HepG2 (cell line): Measurements from ENCODE around the gene GRIK4. TPM values are rescaled to one million over a fixed set of nuclear protein-coding genes. Genes with fewer than 3 reads are reported as not detected.
"Not testable (repeated sequence)": the region's sequence is repeated elsewhere in the genome, so short reads cannot be mapped to it uniquely, and the experiment has no call there.

Experiments
- ATAC-seq: fragments of 200-7000 bp; cut with Tn5 transposase; 3 replicates; pipeline ENCODE4 v1.9.1; 2020; ENCODE audit warnings: mild to moderate bottlenecking, moderate library complexity
- BruUV-seq: library from RNA; stranded (reverse); fragments of 400-500 nt; replicated peaks from 2 replicates; lab custom pipeline; 2021; lab: Mats Ljungman, UMichigan
- CTCF ChIA-PET: fragments of 300-600 bp; formaldehyde crosslinking; extraction: SDS; loops from one replicate; lab custom pipeline; 2021; ENCODE audit warnings: low total read pairs, inconsistent platforms, low intra/inter-chr PET ratio; lab: Yijun Ruan, JAX
- POLR2A ChIA-PET: fragments of 350-600 bp; sonication (Branson Sonifier 250); formaldehyde crosslinking; loops from one replicate; lab custom pipeline; 2020; ENCODE audit warnings: antibody characterized with exemption, inconsistent platforms; lab: Yijun Ruan, JAX
- DNase-seq: peaks from one replicate; pipeline ENCODE4 v3.0.0-alpha.2; 2015; ENCODE audit warnings: low spot score
- FAIRE-seq: peaks from 3 replicates; lab custom pipeline; 2011; peaks lifted over from hg19 to GRCh38; lab: Jason Lieb, UNC
- H2AFZ ChIP-seq: one replicate; pipeline ENCODE4 v1.6.1; 2011; ENCODE audit warnings: low read length, inconsistent platforms
- H3K27ac ChIP-seq: fragments of 300-600 bp; 3 replicates; pipeline ENCODE4 v1.8.0; 2011; ENCODE audit warnings: mixed run types, mild to moderate bottlenecking, mixed read lengths, low read length, inconsistent platforms; ENCODE audit not compliant: insufficient read depth; ENCODE audit errors: extremely low read length
- H3K27me3 ChIP-seq, 2 experiments: fragments of 200-600 bp in 1 of 2; 2 replicates in 1 of 2; 3 replicates in 1 of 2; pipeline versions ENCODE4 v1.6.0 to v1.8.0; 2011; ENCODE audit warnings: low read length in 2 of 2, mild to moderate bottlenecking in 2 of 2, moderate library complexity in 2 of 2, inconsistent platforms in 1 of 2; ENCODE audit not compliant: insufficient read depth in 2 of 2, control insufficient read depth in 1 of 2
- H3K36me3 ChIP-seq, 2 experiments: fragments of 200-600 bp in 1 of 2; replicated peaks in 1 of 2; 2 replicates in 1 of 2; 3 replicates in 1 of 2; pipeline versions ENCODE4 v1.5.1 to v1.8.0; 2011; ENCODE audit warnings: low read length in 2 of 2, inconsistent platforms in 1 of 2; ENCODE audit not compliant: insufficient read depth in 2 of 2, control insufficient read depth in 1 of 2
- H3K4me1 ChIP-seq: 2 replicates; pipeline ENCODE4 v1.5.1; 2012; ENCODE audit warnings: low read length, inconsistent platforms; ENCODE audit not compliant: insufficient read depth
- H3K4me2 ChIP-seq: 2 replicates; pipeline ENCODE4 v1.6.0; 2011; ENCODE audit warnings: low read depth, low read length, inconsistent platforms
- H3K4me3 ChIP-seq, 3 experiments: fragments of 200-600 bp in 1 of 3; sonication (generic), shearing (Covaris generic) in 1 of 3; replicated peaks in 1 of 3; 2 replicates each; pipeline ENCODE4 v1.5.1; 2011 to 2016; ENCODE audit warnings: low read length in 3 of 3, inconsistent platforms in 2 of 3, low read depth in 2 of 3, mild to moderate bottlenecking in 2 of 3, control low read depth in 1 of 3, mixed read lengths in 1 of 3; ENCODE audit not compliant: insufficient read depth in 1 of 3
- H3K79me2 ChIP-seq: one replicate; pipeline ENCODE4 v1.6.1; 2011; ENCODE audit warnings: low read length, inconsistent platforms; ENCODE audit not compliant: insufficient read depth
- H3K9ac ChIP-seq: 2 replicates; pipeline ENCODE4 v1.6.0; 2011; ENCODE audit warnings: mild to moderate bottlenecking, low read depth, low read length, inconsistent platforms; ENCODE audit not compliant: insufficient read depth
- H3K9me3 ChIP-seq: 2 replicates; pipeline ENCODE4 v1.5.1; 2012; ENCODE audit warnings: mild to moderate bottlenecking, low read length
- H4K20me1 ChIP-seq: 2 replicates; pipeline ENCODE4 v1.6.0; 2011; ENCODE audit warnings: inconsistent platforms, mild to moderate bottlenecking, low read length, moderate library complexity; ENCODE audit not compliant: insufficient read depth
- AGO1 ChIP-seq: fragments of 200-400 bp; formaldehyde crosslinking; IDR thresholded peaks from 2 replicates; pipeline ENCODE4 v1.6.1; 2017; ENCODE audit warnings: mild to moderate bottlenecking, low read depth, low read length, moderate library complexity; ENCODE audit not compliant: poor library complexity, severe bottlenecking
- ATF2 ChIP-seq: sonication (generic); formaldehyde crosslinking; IDR thresholded peaks from 2 replicates; pipeline ENCODE4 v1.4.0; 2020; ENCODE audit warnings: missing genetic modification reagents
- HOXD1 ChIP-seq: sonication (generic); formaldehyde crosslinking; IDR thresholded peaks from 2 replicates; pipeline ENCODE4 v1.5.0; 2020; ENCODE audit warnings: missing genetic modification reagents
- PRDM10 ChIP-seq: sonication (generic); formaldehyde crosslinking; IDR thresholded peaks from 2 replicates; pipeline ENCODE4 v1.4.0; 2020; ENCODE audit warnings: low read depth, missing genetic modification reagents
- RAD51 ChIP-seq: fragments of 450-650 bp; IDR thresholded peaks from 2 replicates; pipeline ENCODE4 v1.6.1; 2016; ENCODE audit warnings: borderline replicate concordance
- TFDP1 ChIP-seq: IDR thresholded peaks from 2 replicates; pipeline ENCODE4 v1.6.1; 2016; ENCODE audit warnings: missing compliant biosample characterization, missing genetic modification reagents, borderline replicate concordance
- ZKSCAN8 ChIP-seq: IDR thresholded peaks from 2 replicates; pipeline ENCODE4 v1.6.1; 2016; ENCODE audit warnings: borderline replicate concordance, missing genetic modification reagents, missing compliant biosample characterization
- ZNF333 ChIP-seq: sonication (generic); formaldehyde crosslinking; IDR thresholded peaks from 2 replicates; pipeline ENCODE4 v1.4.0; 2020; ENCODE audit warnings: mild to moderate bottlenecking, missing genetic modification reagents, borderline replicate concordance
- WGBS: methylation state at CpG from one replicate; pipeline ENCODE4 v1.1.6; 2017; ENCODE audit warnings: low lambda C conversion rate; 5-methylcytosine and 5-hydroxymethylcytosine counted together
- in situ Hi-C: cut with HindIII; loops from 2 replicates; pipeline ENCODE4 v1.10.0; 2017; ENCODE audit warnings: low pct_unique_long_range_greater_than_20kb; ENCODE audit not compliant: extremely low pct_ligation_motif_present
- intact Hi-C: fragments of 100-400 bp; cut with micrococcal nuclease; formaldehyde crosslinking; loops from one replicate; pipeline ENCODE4 v1.10.0; 2022; ENCODE audit not compliant: unreplicated experiment
- polyA plus RNA-seq, 8 experiments: library from polyadenylated mRNA; depleted of rRNA in 3 of 8; stranded (reverse) in 7 of 8; unstranded in 1 of 8; fragments of >200 nt; fragmentation: Illumina TruSeq in 4 of 8; extraction: Trizol in 4 of 8; gene quantifications; 2 replicates each; pipeline versions ENCODE4 v1.2.1 to v1.2.3, GENCODE V29; 2011 to 2016; ENCODE audit warnings: low read depth in 4 of 8, missing spikeins in 1 of 8, mixed read lengths in 1 of 8; ENCODE audit not compliant: insufficient read depth in 1 of 8
- total RNA-seq, 5 experiments: library from RNA; depleted of rRNA; stranded (reverse); fragments of >200 nt; fragmentation: Illumina TruSeq; extraction: Trizol; gene quantifications; 2 replicates each; pipeline ENCODE4 v1.2.3, GENCODE V29; 2016; ENCODE audit warnings: low read depth in 1 of 5

The GRIK4 gene
- total and polyA plus RNA-seq, 2 of the 13 experiments (the other 11 are each of a cell fraction or from before 2014, with no cell fraction given) = 0.04 to 0.07 TPM

GRCh38 chr11:120501976-120502755 is 9.4 kb upstream of the GRIK4 start (continued):
- no peak for TF ChIP-seq HOXD1 (CRISPR knock-in tag)
- TF ChIP-seq ZNF333 = no peak
- no peak for TF ChIP-seq ATF2 (CRISPR knock-in tag)
- TF ChIP-seq RAD51 = no peak
- TF ChIP-seq PRDM10 = no peak
- TF ChIP-seq ZKSCAN8 (CRISPR knock-in tag) = no peak
- TF ChIP-seq AGO1 = no peak
- TF ChIP-seq TFDP1 (CRISPR knock-in tag) = no peak
- TF ChIP-seq, all 625 proteins: peak for 0

GRCh38 chr11:120503529-120503928 is 8.0 kb upstream of the GRIK4 start:
- H3K9ac ChIP-seq, intact Hi-C loops, BruUV-seq, FAIRE-seq, H3K4me2 ChIP-seq, H3K4me3 ChIP-seq, H3K36me3 ChIP-seq, H3K9me3 ChIP-seq, in situ Hi-C loops, DNase-seq, ATAC-seq, H3K27ac ChIP-seq, POLR2A ChIA-PET, H4K20me1 ChIP-seq, CTCF ChIA-PET, H2AFZ ChIP-seq, H3K79me2 ChIP-seq: not testable (repeated sequence)
- WGBS = 16% methylated on average over 3 of the region's 3 CpGs
- Histone ChIP-seq H3K4me1 (peaks cover 13% of the 10 kb centered on the region), H3K27me3 (peaks cover 0 to 22% of the 10 kb centered on the region in 2 experiments; a peak in 3 of 5 replicates)
